CD14-positive monocyte (primary cell): Measurements from ENCODE around the gene GSE1. TPM values are rescaled to one million over a fixed set of nuclear protein-coding genes. Genes with fewer than 3 reads are reported as not detected.

ENCODE experiments used
- DNase-seq, 3 donors: peaks; one replicate each; pipeline ENCODE4 v3.0.0-alpha.2; 2011 to 2022
- H2AFZ ChIP-seq: 2 replicates; pipeline ENCODE4 v1.6.0; 2012; ENCODE audit warnings: mild to moderate bottlenecking, low read depth, low read length, inconsistent platforms; ENCODE audit not compliant: insufficient read depth, poor library complexity, severe bottlenecking
- H3K27ac ChIP-seq, 2 donors: 1 replicate in 1 of 2; 2 replicates in 1 of 2; pipeline ENCODE4 v1.5.1; 2012 to 2013; ENCODE audit warnings: low read length in 2 of 2, control low read depth in 1 of 2, inconsistent platforms in 1 of 2, low read depth in 1 of 2, mild to moderate bottlenecking in 1 of 2
- H3K27me3 ChIP-seq, 2 donors: one replicate each; pipeline versions ENCODE4 v1.6.0 to v1.6.1; 2011 to 2013; ENCODE audit warnings: low read length in 2 of 2; ENCODE audit not compliant: control insufficient read depth in 2 of 2, insufficient read depth in 2 of 2
- H3K36me3 ChIP-seq, 2 donors: replicated peaks in 1 of 2; 1 replicate in 1 of 2; 2 replicates in 1 of 2; pipeline versions ENCODE4 v1.5.1 to v1.6.1; 2012 to 2013; ENCODE audit warnings: low read length in 2 of 2, control low read depth in 1 of 2, inconsistent platforms in 1 of 2, mild to moderate bottlenecking in 1 of 2; ENCODE audit not compliant: insufficient read depth in 2 of 2, control insufficient read depth in 1 of 2
- H3K4me1 ChIP-seq, 2 donors: 1 replicate in 1 of 2; 2 replicates in 1 of 2; pipeline versions ENCODE4 v1.5.1 to v1.6.1; 2012 to 2013; ENCODE audit warnings: low read length in 2 of 2, control low read depth in 1 of 2, inconsistent platforms in 1 of 2, mild to moderate bottlenecking in 1 of 2, moderate library complexity in 1 of 2; ENCODE audit not compliant: insufficient read depth in 2 of 2, control insufficient read depth in 1 of 2
- H3K4me2 ChIP-seq: replicated peaks from 2 replicates; pipeline ENCODE3; 2012; ENCODE audit warnings: low read length, moderate library complexity, mild to moderate bottlenecking; ENCODE audit not compliant: poor library complexity, severe bottlenecking; ENCODE audit errors: extremely low read depth
- H3K4me3 ChIP-seq, 3 experiments: fragments of 200-600 bp in 1 of 3; sonication (generic) in 1 of 3; replicated peaks in 1 of 3; 1 replicate in 2 of 3; 2 replicates in 1 of 3; pipeline ENCODE4 v1.5.1; 2011 to 2013; ENCODE audit warnings: low read length in 3 of 3, mild to moderate bottlenecking in 3 of 3, control low read depth in 2 of 3, low read depth in 2 of 3, inconsistent platforms in 1 of 3, moderate library complexity in 1 of 3
- H3K79me2 ChIP-seq: 2 replicates; pipeline ENCODE4 v1.6.0; 2012; ENCODE audit warnings: mild to moderate bottlenecking, control low read depth, inconsistent platforms, low read length, moderate library complexity; ENCODE audit not compliant: insufficient read depth
- H3K9ac ChIP-seq: 2 replicates; pipeline ENCODE4 v1.6.0; 2017; ENCODE audit warnings: low read length, mild to moderate bottlenecking; ENCODE audit not compliant: insufficient read depth, poor library complexity, severe bottlenecking
- H3K9me3 ChIP-seq, 2 donors: replicated peaks in 1 of 2; 1 replicate in 1 of 2; 2 replicates in 1 of 2; pipeline versions ENCODE4 v1.5.1 to v1.6.1; 2012 to 2013; ENCODE audit warnings: low read length in 2 of 2, control low read depth in 1 of 2; ENCODE audit not compliant: control insufficient read depth in 1 of 2, insufficient read depth in 1 of 2
- H4K20me1 ChIP-seq: 2 replicates; pipeline ENCODE4 v1.6.0; 2012; ENCODE audit warnings: mild to moderate bottlenecking, low read length, control low read depth, moderate library complexity; ENCODE audit not compliant: insufficient read depth
- H3K27ac Mint-ChIP-seq, 7 donors: one replicate each; pipeline ENCODE4 v1.8.0; 2020; ENCODE audit warnings: mild to moderate bottlenecking in 7 of 7, mixed read lengths in 7 of 7, moderate library complexity in 6 of 7, inconsistent platforms in 2 of 7
- H3K27me3 Mint-ChIP-seq, 3 donors: one replicate each; pipeline ENCODE4 v1.8.0; 2021 to 2022; ENCODE audit warnings: low read depth in 3 of 3, mild to moderate bottlenecking in 3 of 3, mixed read lengths in 3 of 3, moderate library complexity in 3 of 3, inconsistent platforms in 1 of 3
- H3K36me3 Mint-ChIP-seq, 2 donors: one replicate each; pipeline ENCODE4 v1.8.0; 2020; ENCODE audit warnings: mixed read lengths in 2 of 2, inconsistent platforms in 1 of 2, mild to moderate bottlenecking in 1 of 2
- H3K4me1 Mint-ChIP-seq: one replicate; pipeline ENCODE4 v1.8.0; 2020; ENCODE audit warnings: mild to moderate bottlenecking, mixed read lengths
- H3K4me3 Mint-ChIP-seq, 2 donors: one replicate each; pipeline ENCODE4 v1.8.0; 2020; ENCODE audit warnings: mild to moderate bottlenecking in 2 of 2, mixed read lengths in 2 of 2, moderate library complexity in 1 of 2
- H3K9me3 Mint-ChIP-seq, 7 donors: one replicate each; pipeline ENCODE4 v1.8.0; 2020 to 2022; ENCODE audit warnings: mixed read lengths in 7 of 7, mild to moderate bottlenecking in 6 of 7, moderate library complexity in 6 of 7, inconsistent platforms in 2 of 7
- CTCF ChIP-seq: fragments of 200-600 bp; IDR thresholded peaks from one replicate; pipeline ENCODE4 v1.8.0; 2022; ENCODE audit warnings: antibody characterized with exemption, mild to moderate bottlenecking
- WGBS: methylation state at CpG from one replicate; pipeline ENCODE4 v1.1.5; 2013; ENCODE audit warnings: missing lambda C conversion rate; ENCODE audit not compliant: insufficient coverage; 5-methylcytosine and 5-hydroxymethylcytosine counted together
- intact Hi-C, 2 donors: fragments of 100-400 bp; cut with micrococcal nuclease; formaldehyde crosslinking; loops; one replicate each; pipeline versions ENCODE4 v1.15.0 to v1.15.1; 2023
- polyA plus RNA-seq, 3 donors: library from polyadenylated mRNA; depleted of rRNA in 1 of 3; unstranded in 2 of 3; stranded (reverse) in 1 of 3; fragments of 300-500 nt in 2 of 3; fragments of >200 nt in 1 of 3; fragmentation: Illumina TruSeq in 2 of 3; gene quantifications; 1 replicate in 2 of 3; 2 replicates in 1 of 3; pipeline ENCODE4 v1.2.3, GENCODE V29; 2012 to 2021

GSE1 gene
- polyA plus RNA-seq, 3 donors = 0.67 to 38.9 (median 0.86) TPM

DNA sequence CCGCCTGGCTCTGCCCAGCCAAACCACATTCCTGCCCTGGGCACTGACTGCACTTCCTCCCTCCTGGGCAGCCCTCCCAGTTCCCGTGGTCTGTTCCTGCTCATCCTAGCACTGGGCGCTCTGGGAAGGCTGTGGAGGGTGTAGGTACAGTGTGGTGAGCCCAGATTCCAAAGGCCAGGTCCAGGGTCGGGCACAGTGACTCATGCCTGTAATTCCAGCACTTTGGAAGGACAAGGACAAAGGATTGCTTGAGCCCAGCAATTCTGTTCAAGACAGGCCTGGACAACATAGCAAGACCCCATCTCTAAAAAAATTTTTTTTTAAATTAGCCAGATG, 107.1 kb downstream of the GSE1 start:
- H3K9me3 ChIP-seq = no peaks in the 10 kb centered on the region
- peaks cover under 1 to 6% of the 10 kb centered on the region in 2 donors for H3K36me3 ChIP-seq
- peaks cover 17 to 26% of the 10 kb centered on the region in 2 donors for H3K4me1 ChIP-seq
- H3K36me3 Mint-ChIP-seq = peaks cover 10 to 19% of the 10 kb centered on the region in 2 donors
- H3K27ac Mint-ChIP-seq = no peak overlapping the region
- no peaks in the 10 kb centered on the region for H3K27me3 ChIP-seq
- H3K9me3 Mint-ChIP-seq = peaks cover 0 to 4% (median 0%) of the 10 kb centered on the region in 7 donors
- intact Hi-C loops = no loop called here
- peaks cover 10% of the 10 kb centered on the region for H4K20me1 ChIP-seq
- no peak overlapping the region for H2AFZ ChIP-seq
- no peak overlapping the region for H3K9ac ChIP-seq
- H3K79me2 ChIP-seq = no peaks in the 10 kb centered on the region
- H3K27ac ChIP-seq = no peak overlapping the region
- no peak overlapping the region for H3K4me3 Mint-ChIP-seq
- H3K4me1 Mint-ChIP-seq = peaks cover 16% of the 10 kb centered on the region
- no peak overlapping the region for H3K4me3 ChIP-seq
- no peak for DNase-seq
- 100% methylated on average over 1 of the region's 4 CpGs for WGBS
- TF ChIP-seq CTCF = no peak
- no peak overlapping the region for H3K4me2 ChIP-seq
- peaks cover 2 to 12% (median 10%) of the 10 kb centered on the region in 3 donors for H3K27me3 Mint-ChIP-seq

DNA sequence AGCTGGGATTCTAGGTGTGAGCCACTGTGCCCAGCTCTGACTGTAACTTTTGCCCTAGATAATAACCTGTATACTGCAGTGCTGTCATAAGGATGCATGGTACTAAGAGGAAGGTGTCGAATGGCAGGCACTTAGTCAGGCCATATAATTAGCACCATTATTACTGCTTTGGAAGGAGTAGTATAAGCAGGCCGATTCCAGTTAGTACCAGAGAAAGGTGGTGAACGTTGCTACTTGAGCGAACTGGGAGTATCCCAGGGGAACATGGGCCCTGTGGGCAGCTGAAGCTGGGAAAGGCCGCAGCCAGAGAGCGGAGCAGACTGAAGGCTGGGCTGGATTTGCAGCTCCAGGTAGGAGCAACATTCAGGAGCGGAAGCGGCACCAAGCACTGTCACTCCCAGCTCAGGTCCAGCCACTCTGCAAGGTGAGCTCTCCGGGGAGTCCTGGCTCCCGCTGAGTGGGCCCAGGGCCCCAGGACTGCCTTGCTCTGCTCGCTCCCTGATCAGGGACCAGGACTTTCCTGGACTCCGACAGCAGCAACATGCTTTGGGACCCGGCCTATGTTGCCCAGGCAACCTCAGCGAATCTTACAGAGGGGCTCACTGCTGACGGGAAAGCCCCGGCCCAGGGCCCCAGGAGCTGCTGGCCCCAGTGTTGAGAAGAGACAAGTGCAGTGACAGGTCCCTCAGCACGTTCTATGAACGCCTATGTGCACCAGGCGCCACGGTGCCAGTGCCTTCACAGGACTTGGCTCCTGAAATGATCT, 109.2 kb downstream of the GSE1 start:
- H3K27me3 ChIP-seq = no peaks in the 10 kb centered on the region
- peaks cover 0 to 4% (median 0%) of the 10 kb centered on the region in 7 donors for H3K9me3 Mint-ChIP-seq
- peak overlapping the region in 3 of 7 donors; percentile 18 to 60 (median 37) for H3K27ac Mint-ChIP-seq
- no peak overlapping the region for H3K4me2 ChIP-seq
- no peaks in the 10 kb centered on the region for H3K9me3 ChIP-seq
- H4K20me1 ChIP-seq = peaks cover 6% of the 10 kb centered on the region
- H3K4me1 Mint-ChIP-seq = peaks cover 7% of the 10 kb centered on the region
- WGBS = 98% methylated on average over 19 of the region's 20 CpGs
- H2AFZ ChIP-seq = no peak overlapping the region
- DNase-seq = no peak
- TF ChIP-seq CTCF = no peak
- H3K27ac ChIP-seq = no peak overlapping the region
- no peak overlapping the region for H3K4me3 Mint-ChIP-seq
- peaks cover 7% of the 10 kb centered on the region for H3K79me2 ChIP-seq
- peaks cover 8 to 10% of the 10 kb centered on the region in 2 donors for H3K4me1 ChIP-seq
- no peak overlapping the region for H3K9ac ChIP-seq
- H3K4me3 ChIP-seq = no peak overlapping the region
- H3K27me3 Mint-ChIP-seq = peaks cover 0 to 4% (median 2%) of the 10 kb centered on the region in 3 donors
- H3K36me3 ChIP-seq = peaks cover 14 to 19% of the 10 kb centered on the region in 2 donors
- peaks cover 26 to 37% of the 10 kb centered on the region in 2 donors for H3K36me3 Mint-ChIP-seq
- intact Hi-C loops = no loop called here
